Stimulated activated CD4-positive, alpha-beta T cell treated with anti-CD3 and anti-CD28 coated beads, Interleukin-15, amount 100 ng/mL, for 48 hours (primary cell): ENCODE results near the gene OR51B6.
"Not testable (repeated sequence)": the region's sequence is repeated elsewhere in the genome, so short reads cannot be mapped to it uniquely, and the experiment has no call there.

Experiments
- DNase-seq, 2 donors: peaks; one replicate each; pipeline ENCODE4 v3.0.0-alpha.2; 2020; ENCODE audit warnings: low read depth in 2 of 2

OR51B6 gene

DNA sequence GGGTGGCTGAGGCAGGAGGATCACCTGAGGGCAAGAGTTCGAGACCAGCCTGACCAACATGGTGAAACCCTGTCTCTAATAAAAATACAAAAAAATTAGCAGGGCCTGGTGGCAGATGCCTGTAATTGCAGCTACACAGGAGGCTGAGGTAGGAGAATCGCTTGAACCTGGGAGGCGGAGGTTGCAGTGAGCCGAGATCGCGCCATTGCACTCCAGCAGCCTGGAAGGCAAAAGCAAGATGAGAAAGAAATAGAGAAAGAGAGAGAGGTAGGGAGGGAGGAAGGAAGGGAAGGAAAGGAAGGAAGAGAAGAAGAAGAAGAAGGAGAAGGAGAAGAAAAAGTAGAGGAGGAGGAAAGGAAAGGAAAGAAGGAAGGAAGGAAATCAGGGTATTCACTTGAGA is 15.1 kb downstream of the OR51B6 start:
- not testable (repeated sequence) for DNase-seq

DNA sequence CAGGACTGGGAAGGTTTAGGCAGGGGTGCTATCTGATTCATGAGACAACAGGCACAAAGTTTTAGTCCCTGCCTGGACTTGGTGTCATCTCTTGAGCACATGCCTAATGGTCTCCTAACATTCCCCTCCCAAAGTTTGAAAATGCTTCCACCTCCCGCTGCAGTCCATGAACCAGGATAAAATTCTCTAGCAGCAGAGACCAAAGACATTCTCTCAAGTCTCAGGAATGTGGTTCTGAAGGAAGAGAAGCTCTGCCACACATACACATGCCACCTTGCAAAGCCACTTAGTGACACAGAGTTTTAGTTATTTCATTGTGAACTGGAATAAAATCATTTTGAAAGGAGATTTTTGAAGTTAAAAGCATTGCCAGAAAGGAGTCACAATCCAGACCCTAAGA is 15.5 kb downstream of the OR51B6 start:
- no peak for DNase-seq

DNA sequence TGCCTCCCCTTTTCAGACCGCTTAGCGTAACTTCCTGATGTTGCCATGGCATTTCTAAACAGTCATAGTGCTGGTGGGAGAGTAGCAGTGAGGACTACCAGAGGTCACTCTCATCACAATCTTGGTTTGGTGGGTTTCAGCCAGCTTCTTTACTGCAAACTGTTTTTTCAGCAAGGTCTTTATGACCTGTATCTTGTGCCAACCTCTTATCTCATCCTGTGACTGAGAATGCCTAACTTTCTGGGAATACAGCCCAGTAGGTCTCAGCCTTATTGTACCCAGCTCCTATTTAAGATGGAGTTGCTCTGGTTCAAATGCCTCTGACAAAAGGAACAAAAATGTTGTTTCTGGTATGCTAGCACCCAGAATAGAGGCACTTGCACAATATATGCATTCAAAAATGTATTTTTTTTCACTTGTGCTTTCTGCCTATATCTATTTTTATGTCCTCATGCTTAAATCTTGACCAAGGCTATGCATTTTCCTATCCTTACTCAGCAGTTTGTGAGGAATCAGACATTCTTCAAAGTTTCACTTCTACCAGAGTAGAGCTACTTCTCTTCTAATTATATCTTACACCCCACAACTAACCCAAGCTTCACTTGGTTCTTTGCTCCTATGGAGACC is 16.3 kb downstream of the OR51B6 start:
- DNase-seq: no peak

DNA sequence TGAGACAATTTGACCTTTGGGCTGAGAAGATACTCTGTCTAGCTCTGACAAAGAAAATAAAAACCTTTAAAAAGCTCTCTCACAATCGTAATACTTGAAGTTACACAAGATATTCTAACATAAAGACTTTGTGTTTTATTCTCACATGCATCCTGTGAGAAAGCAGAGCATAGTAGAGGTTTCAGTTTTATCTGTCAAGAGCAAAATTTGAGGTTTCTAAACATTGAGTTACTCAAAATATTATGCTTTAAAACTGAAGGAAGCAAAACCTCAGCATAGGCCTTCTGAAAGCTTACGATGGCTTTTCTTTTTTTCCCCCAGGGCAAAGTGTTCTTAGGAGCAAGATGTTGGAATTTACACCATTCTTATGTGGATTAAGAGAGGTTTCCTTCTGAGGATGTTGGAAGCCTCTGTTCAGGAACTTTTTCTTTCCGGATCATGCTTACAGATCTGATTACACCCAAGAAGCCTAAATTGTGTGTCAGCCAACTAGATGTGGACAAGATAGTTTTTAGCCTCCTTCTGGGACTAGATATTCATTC is 17.3 kb downstream of the OR51B6 start:
- DNase-seq: no peak

DNA sequence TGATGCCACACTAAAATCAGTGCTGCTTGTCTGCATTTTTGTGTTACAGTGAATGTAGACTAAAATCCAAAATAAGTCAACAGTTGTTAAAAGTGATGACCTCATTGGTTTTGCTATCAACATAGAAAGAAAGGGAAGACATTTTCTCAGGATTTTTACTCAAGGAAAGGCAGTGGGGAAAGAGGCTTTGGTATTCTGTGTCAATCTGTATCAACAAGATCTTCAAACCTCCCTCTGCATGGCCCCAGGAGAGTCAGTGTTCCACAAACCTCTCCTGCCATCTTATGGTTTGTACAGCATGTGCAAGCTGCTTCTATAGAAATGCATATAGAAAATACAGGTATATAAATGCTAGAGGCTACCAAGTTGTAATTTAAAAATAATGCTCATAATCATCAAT is 18.5 kb downstream of the OR51B6 start:
- DNase-seq: no peak

DNA sequence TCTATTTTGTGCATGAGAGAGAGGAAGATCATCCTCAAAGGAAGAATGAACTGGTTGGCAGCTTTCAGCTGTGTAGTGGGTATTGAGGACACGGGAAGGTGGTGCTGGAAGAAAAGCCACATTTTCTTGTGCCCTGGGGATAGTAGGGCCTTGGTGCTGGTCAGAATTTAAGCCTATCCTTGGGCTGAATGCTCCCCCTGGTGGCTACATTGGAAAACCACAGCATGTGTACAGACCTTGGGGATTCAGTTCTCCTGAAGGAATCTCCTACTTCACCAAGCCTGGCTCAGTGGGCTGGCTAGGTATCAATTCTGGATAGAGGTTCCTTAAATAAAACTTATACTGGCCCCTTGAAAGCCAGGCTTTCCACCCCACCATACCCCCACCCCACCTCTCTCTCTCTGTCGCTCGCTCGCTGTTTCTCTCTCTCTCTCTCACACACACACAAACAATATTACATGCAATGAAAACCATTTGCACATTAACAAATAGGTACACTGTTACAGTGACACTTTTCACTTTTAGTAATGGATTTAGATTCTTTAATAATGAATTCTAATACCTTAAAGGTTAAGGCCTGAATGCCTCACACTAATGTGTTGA is 29.5 kb downstream of the OR51B6 start:
- DNase-seq: peak; percentile 4 to 9

DNA sequence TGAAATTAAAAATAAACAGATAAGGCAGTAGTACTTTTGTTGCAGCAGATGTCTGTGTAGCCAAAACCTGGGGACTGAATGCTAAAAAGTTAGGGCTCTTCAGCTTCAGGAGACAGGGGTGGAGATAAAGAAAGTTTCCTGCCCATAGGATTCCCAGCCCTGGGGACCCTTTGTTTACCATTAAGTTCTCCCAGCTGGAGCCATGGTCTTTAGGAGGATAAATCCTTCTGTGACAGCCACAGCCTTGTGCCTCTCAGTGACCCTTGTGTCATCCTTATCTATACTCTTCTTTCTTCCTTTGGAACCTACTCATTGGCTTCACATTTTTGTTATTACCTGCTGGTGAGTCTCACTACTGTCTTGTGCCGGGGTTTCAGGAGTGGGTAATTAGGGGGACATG is 32.3 kb downstream of the OR51B6 start, which contains the start of gene OR51M1:
TSS of gene OR51M1 (plus strand) at position 237 of the 400 bp plus-strand sequence. CDS start 5,587 bp downstream, outside the sequence.
- no peak for DNase-seq

DNA sequence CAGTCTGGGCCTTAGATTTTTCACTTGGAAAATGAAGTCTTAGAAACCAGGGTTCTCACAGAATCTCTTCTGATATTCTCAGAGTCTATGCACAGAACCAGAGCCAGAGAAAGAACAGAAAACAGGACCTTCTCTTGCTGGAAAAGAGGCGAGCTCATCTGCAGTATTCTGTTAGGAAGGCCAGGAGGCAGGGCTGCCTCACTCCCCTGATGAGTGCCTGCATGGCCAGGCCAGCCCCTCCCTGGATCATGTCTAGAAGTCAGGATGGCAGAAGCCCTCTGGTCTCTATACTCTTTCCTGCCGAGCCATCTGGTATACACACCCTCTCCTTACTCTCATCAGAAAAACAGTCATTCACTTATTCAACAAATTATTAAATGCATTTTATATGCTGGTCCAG is 33.0 kb downstream of the OR51B6 start:
- DNase-seq: no peak

DNA sequence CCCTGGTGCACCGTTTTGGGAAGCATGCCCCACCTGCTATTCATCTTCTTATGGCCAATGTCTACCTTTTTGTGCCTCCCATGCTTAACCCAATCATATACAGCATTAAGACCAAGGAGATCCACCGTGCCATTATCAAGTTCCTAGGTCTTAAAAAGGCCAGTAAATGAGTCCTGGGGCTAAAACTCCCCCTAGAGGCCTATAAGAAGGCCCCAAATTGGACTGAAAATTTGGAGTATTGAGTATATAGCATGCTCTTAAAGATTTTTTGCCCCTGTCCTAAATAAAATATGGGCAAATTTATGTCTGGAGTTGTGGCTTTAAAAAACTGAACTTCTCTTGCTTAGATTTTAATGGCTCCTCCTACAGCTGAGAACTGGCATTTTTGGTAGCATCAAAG is 38.9 kb downstream of the OR51B6 start:
- no peak for DNase-seq

DNA sequence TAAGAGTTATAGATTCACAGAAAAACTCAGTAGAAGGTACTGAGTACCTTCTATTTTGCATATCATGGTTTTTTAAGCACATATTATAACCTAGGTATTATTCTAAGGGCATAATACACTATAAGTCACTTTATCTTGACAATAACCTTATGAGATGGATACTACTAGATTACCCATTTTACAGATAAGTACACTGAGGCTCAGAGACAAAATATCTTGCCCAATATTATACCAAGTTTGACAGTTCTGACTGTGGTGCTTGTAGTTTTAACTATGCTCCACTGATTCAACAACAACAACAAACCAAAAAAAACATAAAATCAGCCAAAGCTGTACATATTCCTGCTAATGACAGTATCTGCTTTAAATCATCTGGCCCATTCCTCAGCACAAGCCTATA is 42.8 kb downstream of the OR51B6 start:
- DNase-seq: no peak

DNA sequence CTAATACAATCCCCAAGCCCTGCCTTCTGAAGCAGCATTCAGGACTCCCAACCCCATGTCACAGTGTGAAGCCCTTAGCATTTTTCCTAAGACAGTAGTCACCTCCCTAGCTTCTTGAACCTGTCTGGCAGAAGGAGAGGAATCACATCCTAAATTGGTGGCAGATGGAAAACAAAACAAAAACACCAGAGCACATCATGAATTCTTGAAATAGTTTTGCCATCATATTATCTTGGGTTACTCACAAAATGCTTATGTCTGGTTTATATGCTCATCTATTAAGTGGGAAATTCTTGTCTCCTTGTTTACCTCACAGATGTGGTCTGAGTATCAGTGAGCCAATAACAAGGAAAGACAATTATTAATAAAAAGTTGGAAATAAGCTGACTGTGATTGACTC is 47.6 kb downstream of the OR51B6 start:
- DNase-seq: no peak
